ENCODE measurements around the gene TULP4.
"Not testable (repeated sequence)": the region's sequence is repeated elsewhere in the genome, so short reads cannot be mapped to it uniquely, and the experiment has no call there.

TULP4 gene

GRCh38 chr6:158329531-158329930 lies 17.3 kb downstream of the TULP4 start:
- DNase-seq (ENCODE audit: low read depth), result no peak
- TF ChIP-seq CTCF (IDR thresholded peaks at IDR 0.05; ENCODE audit: insufficient read depth, low read depth, low read length, missing control alignments), result no peak
- no peak overlapping the region for H3K4me3 ChIP-seq (ENCODE audit: low read length)

- no peak overlapping the region for H3K4me3 ChIP-seq (ENCODE audit: low read length)
- no peak for TF ChIP-seq CTCF (IDR thresholded peaks at IDR 0.05; ENCODE audit: insufficient read depth, low read depth, low read length, missing control alignments)
- DNase-seq (ENCODE audit: low read depth), result no peak
Measured at GRCh38 chr6:158330016-158330415, 17.8 kb downstream of the TULP4 start.

GRCh38 chr6:158332237-158332636 lies 20.0 kb downstream of the TULP4 start:
- no peak for DNase-seq (ENCODE audit: low read depth)
- H3K4me3 ChIP-seq (ENCODE audit: low read length), result no peak overlapping the region
- no peak for TF ChIP-seq CTCF (IDR thresholded peaks at IDR 0.05; ENCODE audit: insufficient read depth, low read depth, low read length, missing control alignments)

GRCh38 chr6:158333094-158333493 lies 20.8 kb downstream of the TULP4 start:
- no peak for TF ChIP-seq CTCF (IDR thresholded peaks at IDR 0.05; ENCODE audit: insufficient read depth, low read depth, low read length, missing control alignments)
- no peak overlapping the region for H3K4me3 ChIP-seq (ENCODE audit: low read length)
- DNase-seq (ENCODE audit: low read depth), result no peak

GRCh38 chr6:158334534-158334933 lies 22.3 kb downstream of the TULP4 start:
- no peak overlapping the region for H3K4me3 ChIP-seq (ENCODE audit: low read length)
- no peak for TF ChIP-seq CTCF (IDR thresholded peaks at IDR 0.05; ENCODE audit: insufficient read depth, low read depth, low read length, missing control alignments)
- no peak for DNase-seq (ENCODE audit: low read depth)

GRCh38 chr6:158337332-158337731 lies 25.1 kb downstream of the TULP4 start:
- no peak for TF ChIP-seq CTCF (IDR thresholded peaks at IDR 0.05; ENCODE audit: insufficient read depth, low read depth, low read length, missing control alignments)
- no peak for DNase-seq (ENCODE audit: low read depth)
- no peak overlapping the region for H3K4me3 ChIP-seq (ENCODE audit: low read length)

- TF ChIP-seq CTCF (IDR thresholded peaks at IDR 0.05; ENCODE audit: insufficient read depth, low read depth, low read length, missing control alignments), result no peak
- no peak overlapping the region for H3K4me3 ChIP-seq (ENCODE audit: low read length)
- DNase-seq (ENCODE audit: low read depth), result no peak
Measured at GRCh38 chr6:158338311-158339112, 26.2 kb downstream of the TULP4 start.

- peak; percentile 63 for DNase-seq (ENCODE audit: low read depth)
Measured at GRCh38 chr6:158339197-158339596, 26.9 kb downstream of the TULP4 start.

More at GRCh38 chr6:158339197-158339596, 26.9 kb downstream of the TULP4 start:
- not testable (repeated sequence) for H3K4me3 ChIP-seq (ENCODE audit: low read length)

Measured in epithelial cell of esophagus (primary cell).